Stomach (tissue), 9 donors: ENCODE data around the gene TMEM131. TPM values are rescaled to one million over a fixed set of nuclear protein-coding genes. Genes with fewer than 3 reads are reported as not detected.
"Not testable (repeated sequence)": the region's sequence is repeated elsewhere in the genome, so short reads cannot be mapped to it uniquely, and the experiment has no call there.

Experiments used
- DNase-seq, 2 donors: peaks; one replicate each; pipeline versions ENCODE4 v3.0.0 to v3.0.0-alpha.2; 2013 to 2019
- H3K27ac ChIP-seq, 5 donors: fragments of 200-600 bp in 4 of 5; sonication (generic) in 4 of 5; one replicate each; pipeline ENCODE4 v1.5.1; 2013 to 2019; ENCODE audit warnings: mild to moderate bottlenecking in 1 of 5, moderate library complexity in 1 of 5
- H3K27me3 ChIP-seq, 3 donors: fragments of 200-600 bp; sonication (generic); one replicate each; pipeline ENCODE4 v1.5.1; 2017 to 2019; ENCODE audit warnings: mixed run types in 1 of 3
- H3K36me3 ChIP-seq, 4 donors: fragments of 200-600 bp; sonication (generic); 1 replicate in 3 of 4; 2 replicates in 1 of 4; pipeline ENCODE4 v1.5.1; 2016 to 2019
- H3K4me1 ChIP-seq, 4 donors: fragments of 200-600 bp; sonication (generic); one replicate each; pipeline ENCODE4 v1.5.1; 2016 to 2019
- H3K4me3 ChIP-seq, 4 donors: fragments of 200-600 bp; sonication (generic) in 3 of 4; one replicate each; pipeline ENCODE4 v1.5.1; 2016 to 2019; ENCODE audit warnings: mild to moderate bottlenecking in 1 of 4
- H3K9me3 ChIP-seq, 4 donors: fragments of 200-600 bp; sonication (generic); one replicate each; pipeline ENCODE4 v1.5.1; 2016 to 2019
- CTCF ChIP-seq, 7 experiments: fragments of 450-650 bp in 4 of 7; fragments of 200-600 bp in 3 of 7; sonication (generic) in 3 of 7; IDR thresholded peaks; one replicate each; pipeline ENCODE4 v1.5.1; 2016 to 2019; ENCODE audit warnings: antibody characterized with exemption in 7 of 7, control low read depth in 2 of 7, mild to moderate bottlenecking in 1 of 7
- EP300 ChIP-seq: sonication (generic); formaldehyde crosslinking; IDR thresholded peaks from one replicate; pipeline ENCODE4 v1.6.1; 2017; ENCODE audit warnings: antibody characterized with exemption
- POLR2A ChIP-seq, 4 donors: fragments of 450-650 bp; IDR thresholded peaks; one replicate each; pipeline ENCODE4 v1.6.1; 2016; ENCODE audit warnings: antibody characterized with exemption in 4 of 4, control low read depth in 2 of 4, mild to moderate bottlenecking in 1 of 4, moderate library complexity in 1 of 4
- POLR2AphosphoS5 ChIP-seq, 3 donors: sonication (generic); formaldehyde crosslinking; IDR thresholded peaks; one replicate each; pipeline ENCODE4 v1.6.1; 2016; ENCODE audit warnings: antibody characterized with exemption in 3 of 3
- WGBS, 5 donors: extraction: QIAGEN DNeasy Blood & Tissue Kit in 3 of 5; methylation state at CpG; one replicate each; pipeline versions ENCODE4 v1.1.5 to v1.1.7; 2013 to 2018; 5-methylcytosine and 5-hydroxymethylcytosine counted together
- intact Hi-C: fragments of 100-400 bp; cut with DNase I; formaldehyde crosslinking; loops from one replicate; pipeline ENCODE4 v1.15.1; 2023; ENCODE audit warnings: low total_unique reads
- polyA plus RNA-seq, 3 donors: library from polyadenylated mRNA; stranded (reverse); fragments of 200-250 nt; gene quantifications; one replicate each; pipeline ENCODE4 v1.2.3, GENCODE V29; 2013
- total RNA-seq, 5 donors: library from RNA; depleted of rRNA; stranded (reverse); fragments of >200 nt; gene quantifications; one replicate each; pipeline versions ENCODE4 v1.1.0 to v1.2.3, GENCODE V29; 2014 to 2016
- donor health status: healthy with polysubstance abuse.
- donor health status: Bipolar disorder and iron deficiency.
- donor health status: healthy.

Gene TMEM131
- total and polyA plus RNA-seq, 8 donors, result 4.4 to 119 (median 43.1) TPM

- Histone ChIP-seq H3K27ac (no peak overlapping the region), H3K27me3 (no peaks in the 10 kb centered on the region), H3K4me1 (peaks cover 0 to 8% (median 2%) of the 10 kb centered on the region in 4 donors), H3K9me3 (no peaks in the 10 kb centered on the region), H3K36me3 (no peaks in the 10 kb centered on the region), H3K4me3 (no peak overlapping the region)
- WGBS, 5 donors, result 86 to 95% (median 92%) methylated on average over 5 of the region's 5 CpGs
- intact Hi-C loops, result no loop called here
- DNase-seq, result no peak
- no peak for TF ChIP-seq CTCF (IDR thresholded peaks at IDR 0.05)
Observed at GRCh38 chr2:97851172-97851571, 144.6 kb downstream of the TMEM131 start.

- no peak for TF ChIP-seq EP300
- Histone ChIP-seq H3K4me3 (no peak overlapping the region), H3K9me3 (no peaks in the 10 kb centered on the region), H3K27me3 (no peaks in the 10 kb centered on the region), H3K36me3 (no peaks in the 10 kb centered on the region), H3K27ac (no peak overlapping the region), H3K4me1 (peaks cover 0 to 10% (median 3%) of the 10 kb centered on the region in 4 donors)
- no peak for DNase-seq
- WGBS, 5 donors, result 75 to 91% (median 91%) methylated on average over 3 of the region's 3 CpGs
- intact Hi-C loops, result no loop called here
Observed at GRCh38 chr2:97849881-97850528, 145.7 kb downstream of the TMEM131 start.

- intact Hi-C loops, result no loop called here
- H3K4me3 ChIP-seq, result no peak overlapping the region
- no peak for TF ChIP-seq EP300
- TF ChIP-seq CTCF (IDR thresholded peaks at IDR 0.05), result no peak
- TF ChIP-seq POLR2AphosphoS5 (IDR thresholded peaks at IDR 0.05), result no peak
- no peak for TF ChIP-seq POLR2A (IDR thresholded peaks at IDR 0.05)
- no peak for DNase-seq
- no peaks in the 10 kb centered on the region for H3K27me3 ChIP-seq
- H3K27ac ChIP-seq, result no peak overlapping the region
- no peaks in the 10 kb centered on the region for H3K9me3 ChIP-seq
- H3K36me3 ChIP-seq, result no peaks in the 10 kb centered on the region
- peaks cover 0 to 16% (median 8%) of the 10 kb centered on the region in 4 donors for H3K4me1 ChIP-seq
- 75 to 98% (median 85%) methylated on average over 1 of the region's 1 CpG for WGBS, 5 donors
Observed at GRCh38 chr2:97848306-97848705, 147.4 kb downstream of the TMEM131 start.

- peaks cover 0 to 16% (median 8%) of the 10 kb centered on the region in 4 donors for H3K4me1 ChIP-seq
- H3K36me3 ChIP-seq, H3K9me3 ChIP-seq, H3K27me3 ChIP-seq, H3K27ac ChIP-seq, DNase-seq, H3K4me3 ChIP-seq, intact Hi-C loops: not testable (repeated sequence)
- 87 to 99% (median 97%) methylated on average over 11 to 12 of the region's 12 CpGs for WGBS, 5 donors
Observed at GRCh38 chr2:97846716-97847115, 149.0 kb downstream of the TMEM131 start.

- Histone ChIP-seq H3K27me3 (no peaks in the 10 kb centered on the region), H3K27ac (no peak overlapping the region), H3K4me1 (peaks cover 0 to 16% (median 8%) of the 10 kb centered on the region in 4 donors), H3K9me3 (no peaks in the 10 kb centered on the region), H3K36me3 (peaks cover 6 to 19% (median 12%) of the 10 kb centered on the region in 4 donors), H3K4me3 (no peak overlapping the region)
- intact Hi-C loops, result no loop called here
- DNase-seq, result no peak
- TF ChIP-seq POLR2AphosphoS5 (IDR thresholded peaks at IDR 0.05) (no peak), CTCF (IDR thresholded peaks at IDR 0.05) (no peak), EP300 (no peak), POLR2A (IDR thresholded peaks at IDR 0.05) (no peak)
- WGBS, 5 donors, result 78 to 94% (median 89%) methylated on average over 6 of the region's 6 CpGs
Observed at GRCh38 chr2:97845818-97846217, 149.9 kb downstream of the TMEM131 start.
